TTC549 (cell line): Measurements from ENCODE around the gene GPX3.

Experiments used
- FAIRE-seq: peaks from 2 replicates; lab custom pipeline; 2012; peaks lifted over from hg19 to GRCh38; lab: Jason Lieb, UNC

Gene GPX3

DNA sequence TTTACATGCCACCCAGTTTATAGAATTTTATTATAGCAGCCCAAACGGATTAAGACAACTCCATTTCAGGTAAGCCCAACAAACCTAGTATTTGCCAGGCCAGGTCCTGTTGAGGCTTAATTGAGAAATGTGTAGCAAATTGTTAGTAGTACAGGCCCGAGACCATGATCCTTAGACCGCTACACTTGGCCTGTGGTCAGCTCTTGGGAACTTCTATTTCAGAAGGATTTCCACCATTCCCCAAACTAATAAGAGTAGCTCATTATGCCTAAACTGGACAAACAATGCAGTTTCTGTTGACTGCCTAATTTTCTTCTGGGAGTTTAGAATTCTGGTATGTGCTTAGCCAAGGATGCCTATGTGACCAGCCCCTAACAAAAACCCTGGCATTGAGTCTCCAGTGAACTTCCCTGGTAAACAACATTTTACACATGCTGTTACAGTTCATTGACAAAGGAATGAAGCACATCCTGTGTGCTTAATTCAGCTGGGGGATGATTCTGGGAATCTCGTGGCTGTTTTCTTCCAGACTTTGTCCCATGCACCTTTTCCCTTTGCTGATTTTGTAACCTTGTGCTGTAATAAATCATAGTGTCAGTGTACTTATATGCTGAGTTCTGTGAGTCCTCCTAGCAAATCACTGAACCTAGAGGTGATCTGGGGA is 5.6 kb upstream of the GPX3 start:
- no peak for FAIRE-seq

DNA sequence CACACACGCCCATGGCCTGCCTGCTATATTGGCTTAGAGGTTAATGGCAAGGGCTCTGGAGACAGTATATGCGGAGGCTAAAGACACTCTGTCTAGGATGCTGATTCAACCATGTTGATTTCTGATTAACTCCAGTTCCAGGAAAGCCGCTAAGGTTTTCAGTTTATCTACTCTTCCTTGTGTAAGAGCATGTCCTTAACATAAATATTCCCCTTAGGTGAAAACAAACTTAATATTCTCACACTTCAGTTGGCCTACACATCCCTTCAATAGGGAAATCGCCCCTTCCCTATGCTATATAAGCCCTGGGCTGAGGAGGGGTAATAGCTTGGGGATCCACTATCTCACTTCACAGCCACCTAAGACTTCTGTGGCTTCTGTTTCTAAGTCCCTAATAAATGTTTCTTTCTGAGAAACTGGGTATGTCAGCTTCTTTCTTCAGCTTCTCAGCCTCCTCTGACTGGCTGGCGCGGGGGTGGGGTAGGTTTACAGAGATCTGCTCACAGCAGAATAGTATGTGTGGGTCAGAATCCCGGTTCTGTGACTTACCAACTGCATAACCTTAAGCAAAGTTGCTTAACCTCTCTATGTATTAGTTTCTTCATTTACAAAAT is 4.3 kb upstream of the GPX3 start:
- no peak for FAIRE-seq

DNA sequence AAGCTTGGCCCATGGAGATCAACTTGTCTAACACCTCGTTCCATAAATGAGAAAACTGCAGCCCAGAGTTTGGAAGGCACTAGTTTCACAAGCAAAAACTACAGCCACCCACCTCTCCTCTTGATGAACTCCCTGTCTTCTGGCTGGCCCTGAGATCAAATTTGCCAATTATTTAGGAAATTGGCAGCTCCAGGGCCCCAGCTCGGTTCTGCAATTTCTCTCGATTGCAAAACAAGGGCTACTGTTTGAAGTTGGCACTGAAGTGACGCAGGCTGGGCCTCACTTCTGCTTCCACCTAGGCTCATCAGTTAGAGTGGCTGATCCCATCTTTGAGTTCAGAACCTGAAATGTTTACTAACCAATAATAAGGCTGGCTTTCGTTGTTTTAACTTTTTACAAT is 3.7 kb upstream of the GPX3 start:
- no peak for FAIRE-seq

DNA sequence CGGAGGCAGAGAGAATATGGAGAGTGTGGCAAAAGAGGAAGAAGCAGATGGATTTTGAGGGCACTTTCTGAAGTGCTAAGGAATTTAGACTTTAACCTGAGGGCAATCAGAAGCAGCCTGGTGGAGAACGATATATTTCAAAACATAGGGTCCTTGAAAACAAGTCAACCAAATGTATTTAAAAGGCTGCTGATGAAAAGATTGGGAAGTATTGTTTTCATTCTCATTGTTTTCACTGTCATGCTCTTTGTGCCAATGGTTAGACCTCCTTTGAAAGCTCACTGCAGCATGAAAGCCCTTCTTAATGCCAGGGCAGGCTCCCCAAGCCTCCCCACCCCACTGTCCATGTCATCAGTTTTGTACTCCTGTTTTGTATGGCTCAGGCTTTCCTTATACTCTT is 2.5 kb upstream of the GPX3 start:
- FAIRE-seq: no peak

DNA sequence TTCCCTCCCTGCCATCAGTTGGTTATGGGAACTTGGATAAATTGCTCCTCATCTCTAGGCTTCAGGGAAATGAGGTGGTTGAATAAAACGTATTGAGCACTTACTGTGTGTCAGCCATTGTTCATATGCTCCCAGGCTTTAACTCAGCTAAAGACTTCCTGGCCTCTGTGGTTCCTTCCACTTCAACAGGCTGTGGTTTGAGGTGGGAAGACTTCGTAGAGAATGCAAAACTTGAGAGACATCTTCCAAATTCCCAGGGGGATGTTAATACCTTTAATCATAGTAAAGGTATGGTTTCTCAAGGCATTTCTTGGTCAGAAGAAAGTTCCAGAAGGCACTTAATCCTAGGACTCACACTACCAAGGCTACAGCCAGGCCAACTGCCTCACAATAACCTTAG is 1.5 kb upstream of the GPX3 start:
- no peak for FAIRE-seq

DNA sequence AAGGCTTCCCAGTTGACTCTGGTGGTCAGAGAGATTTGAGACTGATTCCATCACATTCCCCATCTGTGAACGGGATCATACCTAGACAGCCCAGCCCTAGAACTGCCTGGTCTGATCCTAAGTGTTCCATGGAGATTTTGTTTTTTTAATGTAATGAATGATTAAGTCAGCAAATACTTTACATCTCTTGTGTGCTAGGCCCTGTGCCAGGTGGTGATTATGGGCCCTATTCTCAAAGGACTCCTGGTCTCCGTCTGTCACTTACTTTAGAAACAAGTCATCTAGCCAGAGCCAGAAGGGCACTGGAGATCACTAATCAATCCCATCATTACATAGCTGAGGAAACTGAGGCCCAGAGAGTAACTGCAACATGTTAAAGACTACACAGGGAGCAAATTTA is 1.1 kb upstream of the GPX3 start:
- FAIRE-seq: no peak

DNA sequence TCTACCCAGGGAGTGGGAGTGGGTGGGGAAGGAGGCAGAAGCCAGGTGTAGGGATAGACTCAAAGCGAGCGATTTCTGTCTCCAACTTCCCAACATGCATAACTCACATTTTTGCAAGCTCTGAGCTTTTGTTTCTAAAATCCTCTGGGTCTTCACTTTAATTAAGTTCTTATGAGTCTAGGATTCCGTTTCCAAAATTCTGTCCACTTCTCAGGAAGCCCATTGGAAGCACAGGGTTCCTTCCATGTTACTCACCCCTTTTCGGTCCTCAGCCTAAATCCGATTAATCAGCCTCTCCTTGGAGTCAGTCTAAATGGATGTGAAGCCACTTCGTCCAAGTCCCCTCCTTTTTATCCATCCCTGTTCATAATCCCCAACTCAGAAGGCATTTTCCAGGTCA is 1.4 kb downstream of the GPX3 start:
- FAIRE-seq: no peak

DNA sequence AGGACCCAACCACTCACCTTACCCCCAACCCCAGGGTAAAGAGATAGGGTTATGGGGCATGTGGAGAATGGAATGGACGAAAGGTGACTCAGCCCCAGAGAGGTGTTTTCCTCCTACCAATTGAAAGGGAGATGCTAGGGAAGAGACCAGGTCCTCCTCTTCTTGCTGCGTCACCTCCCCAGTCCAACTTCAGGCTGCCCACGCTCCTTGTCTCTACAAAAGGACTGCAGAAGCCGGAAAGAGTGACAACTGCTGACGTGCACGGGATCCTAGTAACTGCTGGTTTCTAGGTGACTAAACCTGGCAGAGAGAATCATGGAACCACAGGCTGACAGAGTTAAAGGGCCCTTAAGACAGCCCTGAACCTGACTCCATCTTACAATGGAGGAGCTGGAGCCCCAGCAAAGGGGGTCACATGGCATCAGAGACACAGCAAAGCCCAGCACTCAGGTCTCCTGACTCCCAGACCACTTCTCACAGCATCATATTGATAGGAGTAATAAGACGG is 2.2 kb downstream of the GPX3 start:
- FAIRE-seq: no peak

DNA sequence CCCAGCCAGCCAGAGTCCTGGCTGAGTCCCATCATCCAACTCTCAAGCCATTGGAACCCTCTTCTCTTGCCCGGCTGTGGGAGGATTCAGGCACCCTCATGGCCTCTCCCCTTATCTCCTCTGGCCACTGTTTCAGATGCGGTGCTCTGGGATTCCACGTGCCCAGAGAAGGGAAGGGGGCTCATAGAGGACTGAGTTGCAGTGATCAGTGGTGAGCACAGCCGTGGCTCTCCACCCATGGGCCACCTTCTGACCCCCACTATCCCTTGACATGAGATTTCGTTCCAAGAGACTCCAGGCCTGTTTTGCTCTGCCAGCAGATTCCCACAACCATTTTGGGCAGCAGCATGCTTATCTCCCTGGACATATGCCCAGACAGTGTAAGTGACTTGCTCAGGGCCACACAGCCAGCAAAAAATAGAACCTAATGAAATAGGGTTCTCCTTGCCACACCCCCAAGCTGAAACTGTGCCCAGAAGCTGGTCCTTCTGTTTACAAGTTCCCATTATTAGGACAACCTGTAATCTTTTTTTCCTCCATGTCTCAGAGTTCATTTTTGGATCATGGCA is 2.7 kb downstream of the GPX3 start:
- FAIRE-seq: no peak

DNA sequence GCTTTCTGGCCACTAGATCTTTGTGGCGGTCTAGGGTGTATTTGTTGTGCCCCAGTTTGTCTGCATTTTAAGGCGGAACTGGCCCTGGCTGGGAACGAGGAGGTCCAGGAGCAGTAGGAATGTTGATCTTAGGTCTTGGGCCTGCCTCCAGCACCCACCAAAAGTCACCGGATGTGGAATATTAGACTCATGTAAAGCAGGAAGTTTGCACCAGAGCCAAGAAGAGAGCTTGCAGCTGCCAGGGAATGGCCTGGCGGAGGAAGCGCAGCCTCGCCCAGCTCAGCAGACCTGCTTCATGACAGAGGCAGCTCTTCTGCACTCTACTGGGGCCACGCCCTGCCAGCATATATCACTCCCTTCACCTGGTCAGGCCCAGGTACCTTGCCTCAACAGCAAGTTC is 3.3 kb downstream of the GPX3 start:
- no peak for FAIRE-seq

DNA sequence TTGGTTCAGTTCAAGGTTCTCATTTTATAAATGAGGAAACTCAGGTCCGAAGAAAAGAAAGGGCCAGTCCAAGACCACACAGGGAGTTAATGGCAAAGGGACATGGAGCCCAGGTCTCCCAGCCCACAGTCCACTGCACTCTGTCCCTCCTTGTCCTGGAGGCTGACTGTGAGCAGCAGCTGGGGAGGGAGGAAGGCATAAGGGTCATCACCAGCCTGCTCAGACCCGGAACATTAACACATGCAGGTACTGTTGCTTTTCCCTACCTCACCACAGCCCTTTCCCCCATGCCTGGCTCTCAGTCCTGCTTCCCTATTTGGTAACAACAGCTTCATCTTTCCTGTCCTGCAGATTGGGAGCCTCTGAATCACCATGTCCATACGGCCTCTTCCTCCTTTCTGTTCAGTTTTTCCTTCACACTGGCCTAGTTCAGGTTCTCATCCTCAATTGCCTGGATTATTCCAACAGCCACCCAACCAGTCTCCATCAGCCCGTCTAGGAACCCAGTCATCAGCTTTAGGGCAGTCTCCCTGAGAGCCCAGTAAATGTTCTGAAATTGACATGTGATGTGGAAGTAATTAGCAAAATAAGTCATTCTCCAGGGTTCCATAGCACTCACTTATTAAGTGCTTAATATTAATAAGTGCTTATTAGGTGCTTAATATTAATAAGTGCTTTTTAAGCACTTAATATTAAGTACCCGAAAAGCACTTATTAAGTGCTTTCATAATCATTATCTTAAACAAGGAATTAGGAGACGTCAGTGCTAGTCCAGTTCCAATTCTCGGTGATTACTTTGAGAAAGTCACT is 4.3 kb downstream of the GPX3 start:
- no peak for FAIRE-seq

DNA sequence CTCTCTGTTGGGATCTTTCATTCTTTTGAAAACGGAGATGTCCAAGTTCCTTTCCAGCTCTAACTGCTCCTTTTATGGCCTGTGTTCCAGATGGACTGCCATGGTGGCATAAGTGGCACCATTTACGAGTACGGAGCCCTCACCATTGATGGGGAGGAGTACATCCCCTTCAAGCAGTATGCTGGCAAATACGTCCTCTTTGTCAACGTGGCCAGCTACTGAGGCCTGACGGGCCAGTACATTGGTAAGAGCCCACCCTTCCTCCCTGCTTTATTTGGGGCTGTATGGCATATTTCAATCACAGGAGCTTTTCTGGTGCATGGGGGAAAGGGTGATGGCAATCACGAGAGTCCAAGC is 4.8 kb downstream of the GPX3 start:
- no peak for FAIRE-seq

DNA sequence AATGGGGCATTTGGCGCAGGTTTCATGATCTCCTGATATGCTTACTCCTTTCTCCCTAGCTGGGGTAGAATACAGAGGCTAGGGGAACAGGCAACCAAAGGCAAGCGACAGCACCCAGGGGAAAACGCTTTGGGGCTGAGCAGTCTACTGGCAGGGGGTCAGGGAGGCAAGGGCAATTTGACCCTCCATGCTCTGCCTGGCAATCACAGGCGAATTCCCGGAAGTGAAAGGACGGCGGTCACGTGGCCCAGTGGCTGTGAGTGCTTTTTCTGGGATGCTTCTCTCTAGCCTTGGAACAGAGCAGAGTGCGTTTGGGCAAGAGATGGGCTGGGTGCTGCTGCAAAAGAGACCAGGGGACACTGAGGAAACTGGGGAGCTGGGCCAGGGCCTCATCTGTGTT is 5.7 kb downstream of the GPX3 start:
- no peak for FAIRE-seq

DNA sequence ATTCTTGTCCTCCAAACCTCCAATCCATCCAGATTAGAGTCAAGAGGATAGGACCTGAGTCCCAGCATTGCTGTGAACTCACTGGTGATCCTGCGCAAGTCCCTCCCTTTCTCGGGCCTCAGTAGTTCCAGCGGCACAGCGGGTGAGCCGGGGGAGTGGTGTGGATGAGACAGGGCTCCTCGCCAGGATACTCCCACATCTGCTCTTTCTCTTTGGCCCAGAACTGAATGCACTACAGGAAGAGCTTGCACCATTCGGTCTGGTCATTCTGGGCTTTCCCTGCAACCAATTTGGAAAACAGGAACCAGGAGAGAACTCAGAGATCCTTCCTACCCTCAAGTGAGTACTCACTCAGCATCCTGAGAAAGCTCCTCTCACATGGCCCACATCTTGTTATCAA is 6.3 kb downstream of the GPX3 start:
- no peak for FAIRE-seq

DNA sequence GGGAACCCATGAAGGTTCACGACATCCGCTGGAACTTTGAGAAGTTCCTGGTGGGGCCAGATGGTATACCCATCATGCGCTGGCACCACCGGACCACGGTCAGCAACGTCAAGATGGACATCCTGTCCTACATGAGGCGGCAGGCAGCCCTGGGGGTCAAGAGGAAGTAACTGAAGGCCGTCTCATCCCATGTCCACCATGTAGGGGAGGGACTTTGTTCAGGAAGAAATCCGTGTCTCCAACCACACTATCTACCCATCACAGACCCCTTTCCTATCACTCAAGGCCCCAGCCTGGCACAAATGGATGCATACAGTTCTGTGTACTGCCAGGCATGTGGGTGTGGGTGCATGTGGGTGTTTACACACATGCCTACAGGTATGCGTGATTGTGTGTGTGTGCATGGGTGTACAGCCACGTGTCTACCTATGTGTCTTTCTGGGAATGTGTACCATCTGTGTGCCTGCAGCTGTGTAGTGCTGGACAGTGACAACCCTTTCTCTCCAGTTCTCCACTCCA is 7.6 kb downstream of the GPX3 start:
- no peak for FAIRE-seq

DNA sequence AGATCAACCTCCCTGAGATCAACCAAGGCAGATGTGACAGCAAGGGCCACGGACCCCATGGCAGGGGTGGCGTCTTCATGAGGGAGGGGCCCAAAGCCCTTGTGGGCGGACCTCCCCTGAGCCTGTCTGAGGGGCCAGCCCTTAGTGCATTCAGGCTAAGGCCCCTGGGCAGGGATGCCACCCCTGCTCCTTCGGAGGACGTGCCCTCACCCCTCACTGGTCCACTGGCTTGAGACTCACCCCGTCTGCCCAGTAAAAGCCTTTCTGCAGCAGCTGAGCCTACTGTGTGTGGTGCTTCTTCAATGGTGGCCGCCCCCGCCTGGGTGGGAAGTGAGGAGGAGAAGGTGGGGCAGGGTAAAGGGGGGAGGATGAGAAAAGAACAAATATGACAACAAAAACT is 8.3 kb downstream of the GPX3 start:
- FAIRE-seq: no peak

DNA sequence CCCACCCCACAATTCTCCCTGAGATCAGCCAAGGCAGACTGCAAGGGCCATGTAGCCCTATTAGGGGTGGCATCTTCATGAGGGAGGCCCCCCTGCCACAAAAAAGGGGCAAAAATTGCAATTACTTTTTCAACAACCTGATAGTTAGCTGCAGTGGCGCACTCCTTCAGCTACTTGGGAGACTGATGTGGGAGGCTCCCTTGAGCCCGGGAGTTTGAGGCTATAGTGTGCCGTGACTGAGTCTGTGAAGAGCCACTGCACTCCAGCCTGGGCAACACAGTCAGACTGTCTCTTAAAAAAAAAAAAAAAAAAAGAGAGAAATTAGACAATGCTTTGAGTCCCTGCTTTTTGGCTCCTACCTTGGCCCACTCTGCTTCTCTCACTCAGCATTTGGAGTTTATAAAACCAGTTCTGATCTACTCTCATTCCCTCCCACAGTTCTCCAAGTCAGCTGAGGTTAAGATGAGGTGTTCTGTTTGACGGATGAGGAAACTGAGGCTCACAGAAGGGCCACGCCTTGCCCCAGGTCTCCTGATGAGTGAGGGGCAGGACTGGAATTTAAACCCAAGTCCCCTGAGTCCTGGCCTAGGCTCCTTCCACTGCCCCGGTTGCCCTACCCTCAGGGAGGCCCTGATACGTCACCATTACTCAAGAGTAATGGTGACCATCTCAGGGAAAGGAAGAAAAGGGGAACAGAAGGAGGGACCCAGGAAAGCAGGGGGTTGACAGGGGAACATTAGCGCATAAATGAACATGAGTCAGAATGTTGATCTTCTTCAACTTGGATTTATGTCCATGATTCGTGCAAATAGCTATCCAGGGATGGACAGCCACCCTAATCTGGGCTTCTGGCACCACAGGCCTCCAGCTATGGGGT is 9.0 kb downstream of the GPX3 start:
- FAIRE-seq: no peak

DNA sequence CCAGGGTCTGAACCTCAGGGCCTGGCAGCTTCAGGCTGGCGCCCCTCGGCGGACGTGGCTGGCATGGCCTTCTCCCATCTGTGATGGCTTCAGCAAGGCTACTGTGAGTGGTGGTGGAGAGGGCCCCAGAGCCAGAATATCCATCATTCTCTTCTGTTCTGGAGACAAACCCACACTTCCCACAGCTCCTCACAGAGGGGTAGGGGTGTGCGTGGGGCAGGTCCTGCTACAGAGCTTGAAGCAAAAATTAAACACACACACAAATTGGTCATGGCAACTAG is 9.6 kb downstream of the GPX3 start:
- FAIRE-seq: no peak

DNA sequence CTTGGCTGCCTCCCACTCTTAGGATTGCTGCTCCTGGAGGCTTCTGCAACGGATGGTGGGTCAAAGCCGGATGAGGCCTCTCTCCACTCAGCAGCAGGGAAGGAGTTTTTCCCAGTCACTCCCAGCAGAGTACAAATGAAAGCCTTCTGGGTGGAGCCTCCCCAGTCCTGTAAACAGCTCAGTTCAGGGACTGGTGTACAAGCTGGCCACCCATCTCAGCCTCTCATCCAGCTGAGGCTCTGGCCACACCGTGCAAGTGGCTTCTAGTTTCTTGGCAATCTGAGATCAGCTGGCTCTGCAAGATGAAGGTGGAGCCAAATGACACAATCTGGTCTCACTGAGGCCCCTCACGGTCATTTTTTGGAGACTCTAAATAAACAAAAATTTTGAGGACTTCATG is 10.0 kb downstream of the GPX3 start:
- FAIRE-seq: no peak

DNA sequence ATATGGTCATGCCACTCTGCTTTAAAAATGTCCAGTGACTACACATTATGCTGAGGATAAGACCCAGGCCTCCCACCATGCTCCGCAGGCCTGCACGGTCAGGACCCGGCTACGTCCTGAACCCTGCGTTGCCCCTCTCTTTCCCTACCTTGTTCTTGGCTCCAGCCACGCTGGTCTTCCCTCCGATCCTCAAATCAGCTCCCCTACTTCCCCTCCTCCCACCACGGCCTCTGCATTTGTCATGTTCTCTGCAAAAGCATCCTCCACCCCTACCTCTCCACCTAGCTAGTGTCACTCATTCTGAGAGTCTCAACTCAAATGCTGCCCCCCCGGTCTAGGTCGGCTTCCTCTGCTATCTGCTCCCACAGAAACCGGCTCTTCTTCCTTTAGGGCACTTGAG is 11.2 kb downstream of the GPX3 start:
- FAIRE-seq: no peak

DNA sequence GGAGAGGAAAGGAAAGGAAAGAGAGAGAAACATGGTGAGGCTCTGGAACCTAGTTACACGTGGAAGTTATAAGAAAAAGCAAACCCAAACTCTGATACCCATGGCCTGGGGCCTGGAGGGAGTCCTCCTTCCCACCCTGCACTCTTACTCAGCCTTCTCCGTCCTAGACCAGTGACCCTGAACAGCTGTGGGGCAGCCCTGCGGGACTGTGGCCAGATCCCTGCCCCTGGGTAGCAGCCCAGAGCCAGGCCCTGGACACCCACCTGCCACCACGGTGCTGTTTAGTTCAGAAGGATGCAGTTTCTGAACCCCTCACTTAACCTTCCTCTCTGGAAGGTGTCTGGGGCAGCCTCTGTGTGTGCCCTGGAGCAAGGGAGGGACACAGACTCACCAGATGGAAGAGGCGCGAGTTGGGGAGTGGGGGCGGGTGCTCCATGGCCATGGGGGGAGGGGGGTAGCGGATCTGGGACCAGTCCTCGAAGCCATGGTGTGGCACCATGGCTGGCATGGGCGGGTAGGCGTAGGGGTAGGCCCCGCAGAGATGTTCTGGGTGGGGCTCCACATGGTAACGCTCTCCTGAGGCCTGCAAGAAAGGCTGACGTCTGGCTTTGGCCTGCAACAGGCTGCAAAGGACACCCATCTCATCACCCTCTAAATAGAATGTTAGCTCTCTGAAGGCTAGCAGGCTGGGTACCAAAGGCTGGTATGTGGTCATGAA is 13.0 kb downstream of the GPX3 start:
- no peak for FAIRE-seq
